ENCODE results near the gene CPN2.

The CPN2 gene

DNA sequence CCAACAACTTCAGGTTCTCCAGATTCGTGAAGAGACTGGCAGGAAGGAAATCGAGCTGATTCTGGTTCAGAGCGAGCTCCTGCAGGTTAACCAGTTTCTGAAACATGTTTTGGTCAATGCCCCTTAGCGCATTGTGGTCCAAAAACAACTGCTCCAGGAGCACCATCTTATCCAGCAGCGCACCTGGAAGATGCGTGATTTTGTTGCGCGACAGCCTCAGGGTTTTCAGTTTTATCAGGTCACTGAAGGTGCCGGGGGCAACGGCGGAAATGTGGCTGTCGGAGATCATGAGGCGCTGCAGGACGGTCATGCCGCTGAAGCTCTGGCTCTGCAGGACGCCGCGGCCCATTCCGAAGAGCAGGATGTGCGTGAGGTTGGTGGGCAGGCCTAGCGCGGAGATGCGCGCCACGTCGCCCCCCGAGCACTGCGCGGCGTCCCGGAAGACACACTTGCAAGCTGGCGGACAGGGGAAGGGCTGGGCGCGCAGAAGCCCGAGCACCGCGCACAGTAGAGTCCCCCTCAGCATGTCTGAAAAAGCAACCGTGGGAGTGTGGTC lies 46.7 kb upstream of the CPN2 start:
- H3K36me3 ChIP-seq (replicated peaks; ENCODE audit: low read depth, low read length), result no peaks in the 10 kb centered on the region

GRCh38 chr3:194396859-194397756 lies 46.0 kb upstream of the CPN2 start:
- Histone ChIP-seq H2AFZ (ENCODE audit: low read depth, low read length) (no peak overlapping the region), H3K4me1 (ENCODE audit: low read length) (peaks cover 6% of the 10 kb centered on the region; the same call in 1 of the 2 replicates), H3K27ac (ENCODE audit: low read length) (no peak overlapping the region), H4K20me1 (ENCODE audit: insufficient read depth, low read length) (no peaks in the 10 kb centered on the region), H3K9ac (ENCODE audit: low read length) (no peak overlapping the region), H3K9me3 (ENCODE audit: insufficient read depth, low read length) (no peaks in the 10 kb centered on the region), H3K27me3 (ENCODE audit: low read depth, low read length) (no peaks in the 10 kb centered on the region), H3K36me3 (replicated peaks; ENCODE audit: low read depth, low read length) (no peaks in the 10 kb centered on the region), H3K4me3 (ENCODE audit: low read length) (no peak overlapping the region), H3K4me2 (ENCODE audit: low read length) (no peak overlapping the region), H3K79me2 (ENCODE audit: low read length) (no peaks in the 10 kb centered on the region)
- TF ChIP-seq EZH2phosphoT487 (IDR thresholded peaks at IDR 0.05; ENCODE audit: low read depth), result no peak
- TF ChIP-seq CTCF (IDR thresholded peaks at IDR 0.05; ENCODE audit: low read depth, low read length), result no peak

More for the DNA sequence above, 46.7 kb upstream of the CPN2 start:
- H3K9ac ChIP-seq (ENCODE audit: low read length), result no peak overlapping the region
- peaks cover 6% of the 10 kb centered on the region; the same call in 1 of the 2 replicates for H3K4me1 ChIP-seq (ENCODE audit: low read length)
- H3K9me3 ChIP-seq (ENCODE audit: insufficient read depth, low read length), result no peaks in the 10 kb centered on the region
- H3K4me3 ChIP-seq (ENCODE audit: low read length), result no peak overlapping the region
- TF ChIP-seq EZH2phosphoT487 (IDR thresholded peaks at IDR 0.05; ENCODE audit: low read depth) (no peak), CTCF (IDR thresholded peaks at IDR 0.05; ENCODE audit: low read depth, low read length) (no peak)
- no peaks in the 10 kb centered on the region for H4K20me1 ChIP-seq (ENCODE audit: insufficient read depth, low read length)
- no peak overlapping the region for H3K4me2 ChIP-seq (ENCODE audit: low read length)
- no peaks in the 10 kb centered on the region for H3K27me3 ChIP-seq (ENCODE audit: low read depth, low read length)
- no peak overlapping the region for H3K27ac ChIP-seq (ENCODE audit: low read length)
- H3K79me2 ChIP-seq (ENCODE audit: low read length), result no peaks in the 10 kb centered on the region
- H2AFZ ChIP-seq (ENCODE audit: low read depth, low read length), result no peak overlapping the region

DNA sequence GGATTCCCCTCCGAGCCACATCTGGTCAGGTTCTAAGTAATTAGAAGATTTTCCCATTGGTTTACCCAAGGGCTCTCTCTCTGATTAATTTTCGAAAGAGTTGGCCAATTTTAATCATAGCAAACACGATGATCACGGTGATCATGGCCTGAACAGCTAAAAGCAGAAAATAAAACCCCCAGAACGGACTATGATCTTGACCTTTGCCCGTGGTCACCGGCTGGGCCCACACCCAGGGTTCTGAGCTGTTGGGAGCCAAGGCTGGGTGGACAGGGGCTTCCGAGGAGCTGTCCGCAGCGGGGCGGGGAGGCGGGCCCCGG lies 45.4 kb upstream of the CPN2 start:
- H3K9ac ChIP-seq (ENCODE audit: low read length), result no peak overlapping the region
- H3K36me3 ChIP-seq (replicated peaks; ENCODE audit: low read depth, low read length), result no peaks in the 10 kb centered on the region
- H3K4me2 ChIP-seq (ENCODE audit: low read length), result no peak overlapping the region
- no peaks in the 10 kb centered on the region for H4K20me1 ChIP-seq (ENCODE audit: insufficient read depth, low read length)
- no peak overlapping the region for H2AFZ ChIP-seq (ENCODE audit: low read depth, low read length)
- peaks cover 6% of the 10 kb centered on the region; the same call in 1 of the 2 replicates for H3K4me1 ChIP-seq (ENCODE audit: low read length)
- H3K9me3 ChIP-seq (ENCODE audit: insufficient read depth, low read length), result no peaks in the 10 kb centered on the region
- H3K79me2 ChIP-seq (ENCODE audit: low read length), result no peaks in the 10 kb centered on the region
- no peak for TF ChIP-seq CTCF (IDR thresholded peaks at IDR 0.05; ENCODE audit: low read depth, low read length)
- no peak for TF ChIP-seq EZH2phosphoT487 (IDR thresholded peaks at IDR 0.05; ENCODE audit: low read depth)
- no peak overlapping the region for H3K4me3 ChIP-seq (ENCODE audit: low read length)
- no peaks in the 10 kb centered on the region for H3K27me3 ChIP-seq (ENCODE audit: low read depth, low read length)
- no peak overlapping the region for H3K27ac ChIP-seq (ENCODE audit: low read length)

GRCh38 chr3:194395778-194396538 lies 44.8 kb upstream of the CPN2 start:
- H4K20me1 ChIP-seq (ENCODE audit: insufficient read depth, low read length), result no peaks in the 10 kb centered on the region
- no peaks in the 10 kb centered on the region for H3K27me3 ChIP-seq (ENCODE audit: low read depth, low read length)
- no peaks in the 10 kb centered on the region for H3K9me3 ChIP-seq (ENCODE audit: insufficient read depth, low read length)
- H3K27ac ChIP-seq (ENCODE audit: low read length), result no peak overlapping the region
- H3K4me1 ChIP-seq (ENCODE audit: low read length), result peaks cover 6% of the 10 kb centered on the region; the same call in 1 of the 2 replicates
- H3K9ac ChIP-seq (ENCODE audit: low read length), result no peak overlapping the region
- H3K4me2 ChIP-seq (ENCODE audit: low read length), result no peak overlapping the region
- TF ChIP-seq EZH2phosphoT487 (IDR thresholded peaks at IDR 0.05; ENCODE audit: low read depth) (no peak), CTCF (IDR thresholded peaks at IDR 0.05; ENCODE audit: low read depth, low read length) (no peak)
- H2AFZ ChIP-seq (ENCODE audit: low read depth, low read length), result no peak overlapping the region
- no peaks in the 10 kb centered on the region for H3K36me3 ChIP-seq (replicated peaks; ENCODE audit: low read depth, low read length)
- no peaks in the 10 kb centered on the region for H3K79me2 ChIP-seq (ENCODE audit: low read length)
- H3K4me3 ChIP-seq (ENCODE audit: low read length), result no peak overlapping the region
